ENCODE data around the gene RIMBP2.
"Not testable (repeated sequence)": the region's sequence is repeated elsewhere in the genome, so short reads cannot be mapped to it uniquely, and the experiment has no call there.

The RIMBP2 gene

GRCh38 chr12:130650131-130650530, 66.0 kb downstream of the RIMBP2 start:
- no peak for DNase-seq

- no peak for DNase-seq
These were observed 66.7 kb downstream of the RIMBP2 start for GRCh38 chr12:130649101-130650045.

DNA sequence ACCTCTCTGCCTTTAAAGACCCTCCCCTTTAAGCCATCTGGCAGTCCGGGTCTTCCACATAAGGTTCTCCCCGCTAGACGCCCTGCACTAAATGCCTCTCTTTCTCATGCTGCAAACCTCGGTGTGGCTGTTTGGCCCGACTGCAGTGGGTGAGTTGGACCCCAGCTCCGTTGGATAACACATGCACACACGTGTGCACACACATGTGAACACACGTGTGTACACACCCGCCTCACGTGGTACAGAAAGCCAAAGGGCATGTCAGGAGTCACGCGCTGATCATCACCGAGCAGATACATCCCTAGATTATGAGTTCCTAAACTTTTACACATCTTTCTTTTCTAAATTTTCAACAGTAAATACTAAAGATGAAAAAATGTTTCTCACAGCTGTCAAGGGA, 68.3 kb downstream of the RIMBP2 start:
- DNase-seq = no peak

DNA sequence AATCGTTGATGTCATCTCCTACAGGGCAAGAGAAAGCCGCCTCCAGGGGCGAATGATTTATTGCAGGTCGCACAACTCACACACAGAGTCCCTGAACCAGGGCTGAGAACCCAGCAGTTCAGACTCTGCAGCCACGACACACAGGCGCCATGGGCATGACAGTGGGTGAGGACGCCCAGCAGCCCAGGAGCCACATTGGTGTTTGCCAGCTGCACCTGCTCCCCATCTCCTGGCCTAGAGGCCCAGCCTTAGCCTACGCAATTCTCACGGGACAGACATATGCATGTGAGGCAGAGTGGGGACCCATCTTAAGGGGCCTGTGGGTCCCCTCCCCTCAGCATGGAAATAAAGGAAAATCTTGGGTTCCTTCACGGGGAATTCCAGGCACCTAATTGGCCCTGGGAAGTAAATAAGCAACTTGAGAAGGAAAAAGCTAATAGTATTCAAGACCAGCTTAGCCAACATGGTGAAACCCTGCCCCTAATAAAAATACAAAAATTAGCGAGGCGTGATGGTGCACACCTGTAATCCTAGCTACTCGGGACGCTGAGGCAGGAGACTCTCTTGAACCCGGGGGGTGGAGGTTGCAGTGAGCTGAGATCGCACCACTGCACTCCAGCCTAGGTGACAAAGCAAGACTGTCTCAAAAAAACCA, 69.3 kb downstream of the RIMBP2 start:
- no peak for DNase-seq

- not testable (repeated sequence) for DNase-seq
These were observed 69.9 kb downstream of the RIMBP2 start for GRCh38 chr12:130646191-130646590.

GRCh38 chr12:130645751-130646150, 70.3 kb downstream of the RIMBP2 start:
- no peak for DNase-seq

GRCh38 chr12:130644566-130644965, 71.5 kb downstream of the RIMBP2 start:
- DNase-seq = no peak

DNA sequence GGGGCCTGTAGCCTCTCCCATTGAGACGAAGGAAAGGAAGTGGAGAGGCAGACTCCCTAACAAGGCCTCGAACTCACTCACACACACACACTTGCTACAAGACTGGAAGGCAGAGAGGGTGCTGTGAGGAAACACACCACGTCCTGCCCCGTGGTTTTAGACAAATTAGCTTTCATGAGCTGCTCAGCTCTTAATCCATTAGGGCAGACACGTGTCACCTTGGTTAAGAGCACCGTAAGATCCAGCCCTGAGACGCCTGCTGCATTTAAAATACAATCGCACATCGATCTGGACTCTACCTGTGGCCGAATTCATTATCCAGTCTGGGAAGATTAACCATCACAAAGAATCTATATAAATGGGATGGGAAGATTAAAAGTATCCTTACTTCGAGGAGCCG, 72.0 kb downstream of the RIMBP2 start:
- no peak for DNase-seq

DNA sequence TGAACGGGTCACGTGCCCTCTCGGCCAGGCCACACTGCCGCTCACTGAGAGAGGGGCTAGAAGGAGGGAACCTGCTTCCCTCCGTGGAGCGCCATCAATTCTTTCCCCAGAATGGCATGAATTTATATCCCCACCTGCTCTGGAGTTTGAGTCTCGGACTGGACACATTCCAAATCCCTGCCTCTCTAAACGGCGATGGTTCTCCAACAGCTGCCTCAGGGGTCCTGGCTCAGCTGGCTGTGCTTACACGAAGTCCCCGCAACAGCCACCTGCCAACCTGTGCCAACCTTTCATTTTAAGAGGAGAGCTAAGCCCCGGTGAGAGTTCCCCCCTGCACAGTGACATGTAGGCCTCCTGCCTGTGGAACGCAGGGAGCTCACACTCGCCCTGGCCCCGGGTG, 73.2 kb downstream of the RIMBP2 start:
- no peak for DNase-seq

GRCh38 chr12:130641533-130642184, 74.4 kb downstream of the RIMBP2 start:
- DNase-seq = no peak

GRCh38 chr12:130640901-130641300, 75.2 kb downstream of the RIMBP2 start:
- no peak for DNase-seq

DNA sequence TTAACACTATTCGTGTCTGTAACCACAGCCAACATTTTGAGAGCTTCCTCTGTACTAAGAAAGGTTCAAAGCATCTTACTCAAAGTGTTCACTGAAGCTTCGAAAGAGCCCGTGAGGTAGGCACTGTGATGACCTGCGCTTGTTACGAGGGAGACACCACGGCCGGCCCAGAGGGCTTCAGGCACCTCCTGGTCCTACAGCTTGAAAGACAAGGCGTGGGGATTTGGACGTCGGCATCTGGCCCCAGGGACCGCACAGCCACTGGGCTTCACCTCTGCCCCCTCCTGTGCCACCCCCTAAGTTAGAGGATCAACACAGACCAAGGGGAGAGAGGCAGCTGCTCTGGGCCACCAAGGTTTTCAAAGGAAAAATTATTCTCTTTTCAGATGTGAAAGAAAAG, 75.6 kb downstream of the RIMBP2 start:
- DNase-seq = no peak

DNA sequence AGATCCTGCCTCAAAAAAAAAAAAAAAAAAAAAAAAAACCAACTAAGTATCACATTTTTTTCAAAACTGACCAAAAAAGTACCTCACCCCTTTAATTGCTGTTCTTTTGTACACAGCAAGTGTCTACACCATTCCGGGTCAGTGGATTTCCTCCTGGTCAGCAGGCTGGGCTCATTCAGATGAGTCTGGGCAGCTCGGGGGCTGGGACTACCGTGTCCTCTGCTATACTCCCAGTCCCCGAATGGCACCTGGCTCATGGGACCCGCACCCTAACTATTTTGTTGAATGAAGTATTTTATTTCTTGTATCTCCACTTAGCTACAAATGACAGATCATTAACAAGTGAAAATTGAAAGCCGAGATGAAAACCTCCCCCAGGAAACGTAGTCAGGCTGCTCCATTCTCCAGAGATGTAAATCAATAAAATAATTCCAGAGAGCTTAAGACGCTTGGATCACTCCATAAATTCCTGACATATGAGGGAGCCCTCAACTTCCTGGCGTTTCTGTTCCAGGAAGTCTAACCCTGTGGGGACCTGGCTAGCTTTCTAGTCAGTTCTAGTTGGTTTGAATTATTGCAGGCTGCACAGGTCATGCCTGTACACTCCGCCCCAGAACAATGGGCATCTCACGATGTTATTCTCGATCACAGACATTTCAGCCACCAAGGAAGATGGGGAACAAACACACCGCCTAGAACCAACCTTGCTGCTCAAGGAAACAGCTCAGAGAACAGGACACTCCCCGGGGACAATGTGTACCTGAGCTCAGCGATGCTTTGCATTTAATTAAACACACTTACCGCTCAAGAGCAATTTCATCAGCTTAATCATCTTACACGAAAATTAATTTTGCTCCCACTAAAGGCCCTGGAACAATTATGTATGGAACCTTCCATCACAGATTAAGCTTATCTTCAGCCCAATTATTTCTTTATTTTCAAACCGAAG, 76.3 kb downstream of the RIMBP2 start:
- no peak for DNase-seq

DNA sequence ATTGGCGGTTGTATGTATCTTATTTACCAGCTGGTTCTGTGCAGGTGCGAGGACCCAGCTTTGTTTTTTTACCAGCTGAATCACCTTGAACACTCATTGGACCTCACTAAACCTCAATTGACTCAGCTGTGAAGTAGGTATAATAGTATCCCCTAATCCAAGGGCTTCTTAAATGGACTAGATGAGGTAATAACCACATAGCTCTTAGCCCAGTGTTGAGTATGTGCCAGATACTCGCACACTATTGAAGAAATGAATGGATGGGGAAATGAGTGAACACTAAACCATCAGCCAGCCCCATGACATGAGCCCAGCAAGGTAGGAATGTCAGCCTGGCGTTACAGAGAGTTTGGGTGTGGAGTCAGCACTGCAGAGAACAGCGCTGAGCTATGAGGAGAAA, 79.7 kb downstream of the RIMBP2 start:
- no peak for DNase-seq

DNA sequence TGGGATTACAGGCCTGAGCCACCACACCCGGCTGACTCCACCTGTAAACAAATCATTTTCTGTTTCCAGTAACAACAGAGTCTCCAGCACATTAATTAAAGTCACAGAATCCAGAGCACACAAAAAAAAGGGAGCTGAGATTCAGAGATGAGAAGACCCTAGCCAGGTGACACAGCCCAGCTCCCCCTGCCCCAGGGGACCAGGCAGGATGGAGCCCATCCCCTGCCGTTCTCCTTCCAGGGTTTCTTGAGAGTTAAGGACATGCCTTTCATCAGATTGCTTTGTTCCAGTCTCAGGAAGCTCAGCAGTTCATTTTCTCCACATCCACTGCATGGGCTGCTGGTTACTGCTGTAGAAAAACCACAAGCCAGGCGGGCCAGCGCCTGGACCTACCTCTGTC, 81.2 kb downstream of the RIMBP2 start:
- no peak for DNase-seq

DNA sequence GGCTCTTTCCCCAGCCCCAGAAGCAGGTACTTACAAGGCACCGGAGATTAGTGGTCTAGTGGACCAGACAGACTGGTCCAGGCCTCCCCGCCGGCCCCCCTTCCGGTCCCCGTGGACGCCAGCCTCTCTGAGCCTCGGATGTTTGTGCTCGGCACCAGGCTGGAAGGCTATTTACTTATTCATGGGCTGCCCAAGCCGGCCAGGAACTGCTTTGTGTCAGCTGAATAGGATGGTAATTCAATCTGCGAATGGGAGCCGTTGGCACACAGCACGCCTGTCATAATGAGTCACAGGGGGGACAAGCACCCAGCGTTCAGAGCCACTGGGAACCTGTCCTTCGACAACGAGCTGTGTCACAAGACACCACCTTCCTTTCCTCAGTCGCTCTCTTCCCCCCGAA, 82.3 kb downstream of the RIMBP2 start:
- no peak for DNase-seq

- DNase-seq = no peak
These were observed 83.5 kb downstream of the RIMBP2 start for GRCh38 chr12:130632642-130633041.

DNA sequence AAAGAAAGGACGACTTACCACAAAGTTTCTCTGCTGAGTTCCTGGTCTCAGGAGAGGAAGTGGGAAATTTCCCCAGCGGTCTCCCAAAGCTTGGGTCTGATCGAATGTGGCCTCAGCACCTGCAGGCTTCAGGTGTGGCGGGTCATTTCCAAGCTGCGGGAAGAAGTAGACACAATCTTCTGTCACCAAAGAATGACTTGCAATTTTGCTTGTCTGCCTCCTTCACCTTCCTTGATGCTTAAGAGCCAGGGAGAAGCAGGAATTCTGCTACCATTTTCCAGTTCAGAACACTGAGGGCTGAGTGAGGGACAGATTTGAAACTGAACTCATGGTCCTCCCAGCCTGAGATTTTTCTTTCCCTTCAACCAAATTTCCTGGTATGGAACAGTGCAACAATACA, 87.8 kb downstream of the RIMBP2 start:
- no peak for DNase-seq

- DNase-seq = no peak
These were observed 88.9 kb downstream of the RIMBP2 start for GRCh38 chr12:130627175-130627574.

GRCh38 chr12:130626601-130627000, 89.5 kb downstream of the RIMBP2 start:
- no peak for DNase-seq

GRCh38 chr12:130625201-130625600, 90.9 kb downstream of the RIMBP2 start:
- no peak for DNase-seq

DNA sequence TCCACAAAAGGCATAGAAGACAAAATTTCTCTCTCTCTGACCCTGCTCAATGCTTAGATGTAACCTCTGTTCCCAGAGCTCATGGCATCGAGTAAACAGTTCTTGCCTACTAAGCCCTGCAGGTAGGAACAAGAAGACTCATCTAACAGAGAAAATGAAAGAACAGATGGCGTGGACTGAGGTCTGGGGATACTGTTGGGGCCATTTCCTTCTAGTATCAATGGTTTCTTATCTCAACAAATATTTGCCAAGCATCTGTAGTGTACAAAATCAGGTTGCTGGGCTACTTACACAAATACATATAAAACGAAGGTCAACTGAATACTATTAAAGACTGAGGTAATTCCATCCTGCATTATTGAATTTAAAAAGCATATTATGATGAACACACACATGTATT, 93.3 kb downstream of the RIMBP2 start:
- DNase-seq = no peak

Measured in T-helper 1 cell (primary cell).